BJ (cell line): ENCODE results near the gene ARL15. TPM values are rescaled to one million over a fixed set of nuclear protein-coding genes. Genes with fewer than 3 reads are reported as not detected.

Experiments used
- CTCF ChIA-PET: fragments of 350-600 bp; formaldehyde crosslinking; extraction: SDS; loops from one replicate; lab custom pipeline; 2021; ENCODE audit warnings: antibody characterized with exemption, inconsistent platforms; lab: Yijun Ruan, JAX
- POLR2A ChIA-PET: fragments of 300-600 bp; sonication (Branson Sonifier 250); formaldehyde crosslinking; extraction: SDS; loops from one replicate; lab custom pipeline; 2021; ENCODE audit warnings: antibody characterized with exemption; lab: Charles Lee
- DNase-seq: peaks from one replicate; pipeline ENCODE4 v3.0.0-alpha.2; 2011; ENCODE audit warnings: low read depth
- H3K27me3 ChIP-seq: 2 replicates; pipeline ENCODE4 v1.6.0; 2011; ENCODE audit warnings: low read length; ENCODE audit not compliant: control insufficient read depth, insufficient read depth
- H3K36me3 ChIP-seq: 2 replicates; pipeline ENCODE4 v1.5.1; 2011; ENCODE audit warnings: low read length; ENCODE audit not compliant: control insufficient read depth, insufficient read depth
- H3K4me3 ChIP-seq: 2 replicates; pipeline ENCODE4 v1.5.1; 2011; ENCODE audit warnings: low read depth, mild to moderate bottlenecking, control low read depth, low read length
- polyA plus RNA-seq: library from polyadenylated mRNA; depleted of rRNA; stranded (reverse); fragments of >200 nt; gene quantifications from 2 replicates; pipeline ENCODE4 v1.2.3, GENCODE V29; 2011
- TF ChIP-seq, protein P1 (sequence below): IDR thresholded peaks from 2 replicates; pipeline ENCODE4 v1.5.1; 2011; ENCODE audit warnings: low read depth, mild to moderate bottlenecking, control low read depth, inconsistent platforms, low read length, moderate library complexity; ENCODE audit not compliant: insufficient read depth

Gene ARL15
- polyA plus RNA-seq, 1 experiment = 11.9 TPM

DNA sequence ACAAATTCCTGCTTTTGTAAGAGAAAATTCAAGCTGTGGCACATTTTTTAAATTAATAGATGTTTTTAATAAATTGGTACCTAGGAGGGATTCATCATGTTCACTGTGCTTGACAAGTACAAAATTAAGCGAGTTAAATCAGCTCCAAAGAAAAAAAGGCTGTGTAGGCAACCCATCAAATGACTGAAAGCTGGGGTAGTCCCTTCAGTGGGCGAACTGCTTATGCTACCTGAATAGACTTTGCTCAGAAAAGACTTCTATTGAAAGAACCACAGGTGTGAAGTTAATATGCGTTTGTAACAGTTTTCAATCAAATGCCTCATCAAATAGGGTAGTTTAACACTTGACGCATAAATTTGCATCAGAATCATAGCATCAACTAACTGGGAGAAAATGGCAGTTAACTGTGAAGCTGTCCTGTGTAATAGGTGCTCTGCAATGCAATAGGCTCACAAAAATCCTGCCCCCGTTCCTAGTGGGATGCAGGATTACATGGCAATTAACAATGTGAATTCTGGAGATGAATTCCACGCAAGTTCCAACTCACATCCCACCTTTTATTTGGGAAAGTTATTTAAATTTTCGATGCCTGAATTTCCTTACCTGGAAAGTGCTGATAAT, 14.4 kb upstream of the ARL15 start:
- no peak for DNase-seq
- H3K36me3 ChIP-seq = no peaks in the 10 kb centered on the region
- TF ChIP-seq, protein P1, sequence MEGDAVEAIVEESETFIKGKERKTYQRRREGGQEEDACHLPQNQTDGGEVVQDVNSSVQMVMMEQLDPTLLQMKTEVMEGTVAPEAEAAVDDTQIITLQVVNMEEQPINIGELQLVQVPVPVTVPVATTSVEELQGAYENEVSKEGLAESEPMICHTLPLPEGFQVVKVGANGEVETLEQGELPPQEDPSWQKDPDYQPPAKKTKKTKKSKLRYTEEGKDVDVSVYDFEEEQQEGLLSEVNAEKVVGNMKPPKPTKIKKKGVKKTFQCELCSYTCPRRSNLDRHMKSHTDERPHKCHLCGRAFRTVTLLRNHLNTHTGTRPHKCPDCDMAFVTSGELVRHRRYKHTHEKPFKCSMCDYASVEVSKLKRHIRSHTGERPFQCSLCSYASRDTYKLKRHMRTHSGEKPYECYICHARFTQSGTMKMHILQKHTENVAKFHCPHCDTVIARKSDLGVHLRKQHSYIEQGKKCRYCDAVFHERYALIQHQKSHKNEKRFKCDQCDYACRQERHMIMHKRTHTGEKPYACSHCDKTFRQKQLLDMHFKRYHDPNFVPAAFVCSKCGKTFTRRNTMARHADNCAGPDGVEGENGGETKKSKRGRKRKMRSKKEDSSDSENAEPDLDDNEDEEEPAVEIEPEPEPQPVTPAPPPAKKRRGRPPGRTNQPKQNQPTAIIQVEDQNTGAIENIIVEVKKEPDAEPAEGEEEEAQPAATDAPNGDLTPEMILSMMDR = no peak
- POLR2A ChIA-PET = no interaction called here
- CTCF ChIA-PET = interaction anchor here (0.7 kb wide), 1 partner anchor 13 kb away, joined by 3 read pairs; no protein-coding TSS in a partner anchor
- H3K27me3 ChIP-seq = no peaks in the 10 kb centered on the region; the same call in 1 of the 2 replicates
- H3K4me3 ChIP-seq = no peak overlapping the region

DNA sequence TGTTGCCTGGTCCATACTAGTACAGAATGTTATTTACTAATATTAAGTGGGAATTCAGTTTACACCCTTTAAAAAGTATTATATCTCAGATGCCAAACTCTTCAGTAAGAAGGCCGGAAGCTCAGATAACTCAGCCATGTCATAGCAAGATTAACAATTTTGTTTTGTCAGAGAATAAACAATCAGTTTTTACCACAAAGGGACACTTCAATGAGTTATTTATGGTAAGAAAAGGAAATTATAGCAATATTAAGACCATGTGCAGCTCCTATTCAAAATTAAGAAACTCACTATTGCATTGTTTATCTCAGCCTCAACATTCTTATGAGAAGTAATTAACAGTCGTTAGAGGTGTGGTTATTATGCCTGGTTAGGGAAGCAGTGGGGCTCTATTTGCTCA, 13.1 kb upstream of the ARL15 start:
- no peak for DNase-seq
- CTCF ChIA-PET = interaction anchor here (1.0 to 1.4 kb wide), 2 partner anchors 8 to 80 kb away, joined by 3 read pairs; no protein-coding TSS in a partner anchor

DNA sequence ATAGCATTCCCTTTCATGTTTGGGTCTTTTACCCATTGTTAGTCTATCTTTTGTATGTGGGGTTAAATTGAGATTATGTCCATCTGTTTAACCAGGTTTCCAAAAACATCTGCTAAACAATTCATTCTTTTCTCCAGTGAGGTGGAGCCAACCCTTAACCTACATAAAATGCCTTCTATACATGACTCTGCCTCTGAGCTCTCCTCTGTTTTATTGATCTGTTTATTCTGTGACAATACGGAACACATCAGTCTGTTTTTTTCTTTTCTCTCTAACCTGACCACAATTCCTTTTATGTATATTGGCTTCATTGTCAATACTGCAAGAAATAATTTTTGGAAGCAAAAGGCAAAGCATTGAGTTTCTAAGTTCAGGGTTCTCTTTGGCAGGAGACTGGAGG, 9.9 kb upstream of the ARL15 start:
- ChIA-PET POLR2A (no interaction called here), CTCF (no interaction called here)
- H3K36me3 ChIP-seq = no peaks in the 10 kb centered on the region
- TF ChIP-seq, protein P1 = no peak
- H3K4me3 ChIP-seq = no peak overlapping the region
- DNase-seq = no peak
- H3K27me3 ChIP-seq = no peaks in the 10 kb centered on the region

More for the DNA sequence above, 13.1 kb upstream of the ARL15 start:
- TF ChIP-seq, protein P1 = no peak
- H3K27me3 ChIP-seq = no peaks in the 10 kb centered on the region; the same call in 1 of the 2 replicates
- no peaks in the 10 kb centered on the region for H3K36me3 ChIP-seq
- no peak overlapping the region for H3K4me3 ChIP-seq
- POLR2A ChIA-PET = no interaction called here

DNA sequence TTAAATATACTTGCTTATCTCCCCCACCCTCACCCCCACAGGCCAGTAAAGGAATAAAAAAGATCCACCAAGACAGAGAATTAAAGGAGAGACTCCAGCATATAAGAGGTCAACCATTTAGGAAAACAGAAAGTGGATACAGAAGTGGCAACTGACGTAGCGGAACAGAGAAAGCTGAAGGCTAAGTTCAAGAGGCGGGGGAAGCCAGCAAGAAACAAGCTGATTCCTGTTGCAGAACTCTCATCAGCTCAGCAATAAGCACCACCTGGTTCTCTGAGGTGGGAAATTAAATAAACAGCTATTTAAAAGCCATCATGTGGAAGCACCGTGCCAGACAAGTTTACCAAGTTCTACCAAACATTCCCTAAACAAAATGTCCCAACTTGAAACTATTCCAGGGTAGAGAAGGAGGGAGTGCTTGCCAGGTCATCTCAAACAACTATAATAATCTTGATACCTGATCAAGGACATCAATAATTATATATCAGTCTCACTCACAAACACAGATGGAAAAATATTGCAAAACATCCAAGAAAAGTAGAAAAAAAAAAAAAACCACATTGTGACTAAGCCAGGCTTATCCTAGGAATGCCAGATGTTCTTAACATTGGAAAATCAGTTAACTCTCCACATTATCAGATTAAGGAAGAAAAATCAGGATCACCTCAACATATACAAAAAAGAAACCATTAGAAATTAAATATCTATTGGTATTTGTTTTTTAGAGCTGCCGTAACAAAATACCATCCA, 7.3 kb upstream of the ARL15 start:
- CTCF ChIA-PET = interaction anchor here (1.1 to 1.6 kb wide), 2 partner anchors 10 to 172 kb away, joined by 4 to 5 read pairs; no protein-coding TSS in a partner anchor
- Histone ChIP-seq H3K4me3 (no peak overlapping the region), H3K27me3 (no peaks in the 10 kb centered on the region), H3K36me3 (no peaks in the 10 kb centered on the region)
- DNase-seq = no peak
- TF ChIP-seq, protein P1 = no peak
- POLR2A ChIA-PET = no interaction called here
